Upper lobe of left lung (tissue), 6 donors: Measurements from ENCODE around the gene HSPA4. TPM values are rescaled to one million over a fixed set of nuclear protein-coding genes. Genes with fewer than 3 reads are reported as not detected.
"Not testable (repeated sequence)": the region's sequence is repeated elsewhere in the genome, so short reads cannot be mapped to it uniquely, and the experiment has no call there.

ENCODE experiments used
- ATAC-seq, 2 donors: fragments of 200-7000 bp; cut with Tn5 transposase; one replicate each; pipeline ENCODE4 v1.9.1; 2022; ENCODE audit warnings: mild to moderate bottlenecking in 2 of 2, moderate library complexity in 2 of 2; ENCODE audit not compliant: low FRiP score in 2 of 2
- DNase-seq, 2 donors: peaks; one replicate each; pipeline ENCODE4 v3.0.0-alpha.2; 2019 to 2020
- H3K27ac ChIP-seq, 4 donors: fragments of 200-600 bp; sonication (generic); one replicate each; pipeline ENCODE4 v1.5.1; 2016 to 2019
- H3K27me3 ChIP-seq, 4 donors: fragments of 200-600 bp; sonication (generic); one replicate each; pipeline ENCODE4 v1.5.1; 2017 to 2019
- H3K36me3 ChIP-seq, 4 donors: fragments of 200-600 bp; sonication (generic); one replicate each; pipeline ENCODE4 v1.5.1; 2016 to 2019
- H3K4me1 ChIP-seq, 4 donors: fragments of 200-600 bp; sonication (generic); one replicate each; pipeline ENCODE4 v1.5.1; 2018 to 2019
- H3K4me3 ChIP-seq, 4 donors: fragments of 200-600 bp; sonication (generic); one replicate each; pipeline ENCODE4 v1.5.1; 2017 to 2019; ENCODE audit warnings: mild to moderate bottlenecking in 2 of 4, moderate library complexity in 1 of 4
- H3K9me3 ChIP-seq, 4 donors: fragments of 200-600 bp; sonication (generic); one replicate each; pipeline ENCODE4 v1.5.1; 2018 to 2019
- CTCF ChIP-seq, 6 experiments: fragments of 450-650 bp in 4 of 6; fragments of 200-600 bp in 2 of 6; sonication (generic) in 2 of 6; IDR thresholded peaks; one replicate each; pipeline ENCODE4 v1.5.1; 2016 to 2019; ENCODE audit warnings: antibody characterized with exemption in 6 of 6
- EP300 ChIP-seq, 4 donors: sonication (generic); formaldehyde crosslinking; IDR thresholded peaks; one replicate each; pipeline ENCODE4 v1.5.1; 2017; ENCODE audit warnings: antibody characterized with exemption in 4 of 4, control low read depth in 2 of 4
- POLR2A ChIP-seq, 4 donors: fragments of 450-650 bp; IDR thresholded peaks; one replicate each; pipeline ENCODE4 v1.5.1; 2016 to 2017; ENCODE audit warnings: antibody characterized with exemption in 4 of 4, mild to moderate bottlenecking in 2 of 4
- POLR2AphosphoS5 ChIP-seq, 2 donors: sonication (generic); formaldehyde crosslinking; IDR thresholded peaks; one replicate each; pipeline ENCODE4 v1.5.1; 2017; ENCODE audit warnings: antibody characterized with exemption in 2 of 2
- WGBS, 2 donors: methylation state at CpG; one replicate each; pipeline ENCODE4 v1.1.5; 2017 to 2018; 5-methylcytosine and 5-hydroxymethylcytosine counted together
- total RNA-seq, 6 donors: library from RNA; depleted of rRNA in 4 of 6; stranded (reverse); fragments of >200 nt in 4 of 6; gene quantifications; one replicate each; pipeline versions ENCODE4 v1.1.0 to v1.2.1, GENCODE V29; 2016 to 2021
- donor health status: DM: no; HTN: no; CAD: no; lungs with moderate emphysema.
- donor health status: DM: no; HTN: yes; CAD: no; lungs with severe emphysema.

The HSPA4 gene
- total RNA-seq, 6 donors from 2014 or later, result 27.2 to 59.1 (median 56.7) TPM

GRCh38 chr5:133082128-133082527 is 30.3 kb downstream of the HSPA4 start:
- no peak for ATAC-seq
- H3K36me3 ChIP-seq, result peaks cover 0 to 39% (median 18%) of the 10 kb centered on the region in 4 donors
- H3K27me3 ChIP-seq, result no peaks in the 10 kb centered on the region
- no peak overlapping the region for H3K4me3 ChIP-seq
- H3K27ac ChIP-seq, result no peak overlapping the region
- no peak for TF ChIP-seq POLR2AphosphoS5 (IDR thresholded peaks at IDR 0.05)
- no peaks in the 10 kb centered on the region for H3K9me3 ChIP-seq
- H3K4me1 ChIP-seq, result peaks cover 0 to 6% (median 0%) of the 10 kb centered on the region in 4 donors
- no peak for DNase-seq
- 91 to 95% methylated on average over 4 of the region's 4 CpGs for WGBS, 2 donors

GRCh38 chr5:133083901-133084300 is 32.1 kb downstream of the HSPA4 start:
- TF ChIP-seq POLR2A (IDR thresholded peaks at IDR 0.05), result no peak
- no peak for TF ChIP-seq CTCF (IDR thresholded peaks at IDR 0.05)
- no peak for TF ChIP-seq EP300 (IDR thresholded peaks at IDR 0.05)
- no peak for TF ChIP-seq POLR2AphosphoS5 (IDR thresholded peaks at IDR 0.05)
- no peak for DNase-seq
- Histone ChIP-seq H3K27me3 (no peaks in the 10 kb centered on the region), H3K4me1 (peaks cover 0 to 6% (median 0%) of the 10 kb centered on the region in 4 donors), H3K27ac (no peak overlapping the region), H3K4me3 (no peak overlapping the region), H3K36me3 (peaks cover 5 to 50% (median 23%) of the 10 kb centered on the region in 4 donors), H3K9me3 (no peaks in the 10 kb centered on the region)
- no peak for ATAC-seq
- 100% methylated on average over 1 of the region's 1 CpG for WGBS, 2 donors

GRCh38 chr5:133085171-133085570 is 33.4 kb downstream of the HSPA4 start:
- H3K36me3 ChIP-seq, result peaks cover 15 to 63% (median 32%) of the 10 kb centered on the region in 4 donors

GRCh38 chr5:133086366-133086875 is 34.6 kb downstream of the HSPA4 start:
- Histone ChIP-seq H3K4me3 (no peak overlapping the region), H3K36me3 (peaks cover 15 to 70% (median 36%) of the 10 kb centered on the region in 4 donors), H3K9me3 (no peaks in the 10 kb centered on the region), H3K27ac (no peak overlapping the region), H3K4me1 (peaks cover 0 to 1% (median 0%) of the 10 kb centered on the region in 4 donors), H3K27me3 (no peaks in the 10 kb centered on the region)
- ATAC-seq, result no peak
- DNase-seq, result no peak
- WGBS, 2 donors, result 87 to 90% methylated on average over 4 of the region's 4 CpGs
- no peak for TF ChIP-seq EP300 (IDR thresholded peaks at IDR 0.05)
- no peak for TF ChIP-seq CTCF (IDR thresholded peaks at IDR 0.05)
- no peak for TF ChIP-seq POLR2AphosphoS5 (IDR thresholded peaks at IDR 0.05)
- TF ChIP-seq POLR2A (IDR thresholded peaks at IDR 0.05), result no peak

More at GRCh38 chr5:133085171-133085570, 33.4 kb downstream of the HSPA4 start:
- not testable (repeated sequence) for H3K4me1 ChIP-seq, H3K27ac ChIP-seq, H3K4me3 ChIP-seq, H3K27me3 ChIP-seq, DNase-seq, H3K9me3 ChIP-seq, ATAC-seq
- 98 to 99% methylated on average over 6 of the region's 6 CpGs for WGBS, 2 donors

- Histone ChIP-seq H3K9me3 (no peaks in the 10 kb centered on the region), H3K36me3 (peaks cover 20 to 79% (median 45%) of the 10 kb centered on the region in 4 donors), H3K4me3 (no peak overlapping the region), H3K27ac (no peak overlapping the region), H3K27me3 (no peaks in the 10 kb centered on the region), H3K4me1 (no peaks in the 10 kb centered on the region)
- DNase-seq (no peak), ATAC-seq (no peak)
- TF ChIP-seq EP300 (IDR thresholded peaks at IDR 0.05), result no peak
- TF ChIP-seq CTCF (IDR thresholded peaks at IDR 0.05), result no peak
- TF ChIP-seq POLR2AphosphoS5 (IDR thresholded peaks at IDR 0.05), result no peak
- no peak for TF ChIP-seq POLR2A (IDR thresholded peaks at IDR 0.05)
- 98 to 99% methylated on average over 3 of the region's 3 CpGs for WGBS, 2 donors
Measured at GRCh38 chr5:133088064-133088463, 36.3 kb downstream of the HSPA4 start.

- H3K27me3 ChIP-seq, result no peaks in the 10 kb centered on the region
- no peak for TF ChIP-seq CTCF (IDR thresholded peaks at IDR 0.05)
- no peak for TF ChIP-seq POLR2AphosphoS5 (IDR thresholded peaks at IDR 0.05)
- no peak for TF ChIP-seq POLR2A (IDR thresholded peaks at IDR 0.05)
- TF ChIP-seq EP300 (IDR thresholded peaks at IDR 0.05), result no peak
- no peak overlapping the region for H3K4me3 ChIP-seq
- 88 to 94% methylated on average over 3 of the region's 3 CpGs for WGBS, 2 donors
- H3K4me1 ChIP-seq, result no peaks in the 10 kb centered on the region
- no peaks in the 10 kb centered on the region for H3K9me3 ChIP-seq
- no peak overlapping the region for H3K27ac ChIP-seq
- no peak for DNase-seq
- ATAC-seq, result no peak
- H3K36me3 ChIP-seq, result peaks cover 28 to 98% (median 53%) of the 10 kb centered on the region in 4 donors
Measured at GRCh38 chr5:133091034-133091433, 39.2 kb downstream of the HSPA4 start.
